ENCODE data around the gene SPINT1.

Gene SPINT1

GRCh38 chr15:40863660-40864270 lies 19.9 kb downstream of the SPINT1 start:
- no peak for DNase-seq

GRCh38 chr15:40867199-40867598 lies 23.4 kb downstream of the SPINT1 start:
- no peak for DNase-seq

GRCh38 chr15:40869686-40870085 lies 25.8 kb downstream of the SPINT1 start:
- DNase-seq, result no peak

- DNase-seq, result no peak
These were observed 26.9 kb downstream of the SPINT1 start for GRCh38 chr15:40870716-40871115.

GRCh38 chr15:40871749-40872617 lies 28.1 kb downstream of the SPINT1 start:
- no peak for DNase-seq

GRCh38 chr15:40872791-40873693 lies 29.2 kb downstream of the SPINT1 start:
- no peak for DNase-seq

GRCh38 chr15:40873694-40874561 lies 30.1 kb downstream of the SPINT1 start, which contains the start of gene RHOV:
Gene RHOV, minus strand, starts transcription at chr15:40874234. Its CDS starts 95 bp downstream, at chr15:40874139.
- peak; percentile 39 for DNase-seq

- DNase-seq, result no peak
These were observed 32.3 kb downstream of the SPINT1 start for GRCh38 chr15:40875991-40876730.

- no peak for DNase-seq
These were observed 33.8 kb downstream of the SPINT1 start for GRCh38 chr15:40877694-40878093.

- DNase-seq, result no peak
These were observed 34.9 kb downstream of the SPINT1 start for GRCh38 chr15:40878785-40879184.

- DNase-seq, result no peak
These were observed 35.8 kb downstream of the SPINT1 start for GRCh38 chr15:40879609-40880008.

- no peak for DNase-seq
These were observed 37.5 kb downstream of the SPINT1 start for GRCh38 chr15:40881351-40881750.

- no peak for DNase-seq
These were observed 42.7 kb downstream of the SPINT1 start for GRCh38 chr15:40886586-40886985.

GRCh38 chr15:40889112-40889511 lies 45.3 kb downstream of the SPINT1 start:
- DNase-seq, result no peak

GRCh38 chr15:40891138-40891537 lies 47.3 kb downstream of the SPINT1 start:
- no peak for DNase-seq

- DNase-seq, result no peak
These were observed 48.1 kb downstream of the SPINT1 start for GRCh38 chr15:40891810-40892446.

GRCh38 chr15:40892447-40893012 lies 48.7 kb downstream of the SPINT1 start:
- DNase-seq, result no peak

GRCh38 chr15:40893019-40893670 lies 49.3 kb downstream of the SPINT1 start:
- no peak for DNase-seq

- peak; percentile 99 for DNase-seq
These were observed 50.2 kb downstream of the SPINT1 start, which contains the start of gene VPS18 for GRCh38 chr15:40893733-40894680. Gene VPS18, plus strand, starts transcription at chr15:40894450. Its CDS starts 319 bp downstream, at chr15:40894769.
